SKM-1 (cell line): ENCODE measurements around the gene DCHS2.

Source experiments
- DNase-seq: peaks from one replicate; lab custom pipeline; 2025; ENCODE audit not compliant: unreplicated experiment; lab: John Stamatoyannopoulos, UW

DCHS2 gene

GRCh38 chr4:154399259-154399974 is 92.2 kb downstream of the DCHS2 start:
- DNase-seq = no peak

- DNase-seq = no peak
These were observed 101.3 kb downstream of the DCHS2 start for GRCh38 chr4:154390324-154390723.

- DNase-seq = no peak
These were observed 102.5 kb downstream of the DCHS2 start for GRCh38 chr4:154389148-154389547.

DNA sequence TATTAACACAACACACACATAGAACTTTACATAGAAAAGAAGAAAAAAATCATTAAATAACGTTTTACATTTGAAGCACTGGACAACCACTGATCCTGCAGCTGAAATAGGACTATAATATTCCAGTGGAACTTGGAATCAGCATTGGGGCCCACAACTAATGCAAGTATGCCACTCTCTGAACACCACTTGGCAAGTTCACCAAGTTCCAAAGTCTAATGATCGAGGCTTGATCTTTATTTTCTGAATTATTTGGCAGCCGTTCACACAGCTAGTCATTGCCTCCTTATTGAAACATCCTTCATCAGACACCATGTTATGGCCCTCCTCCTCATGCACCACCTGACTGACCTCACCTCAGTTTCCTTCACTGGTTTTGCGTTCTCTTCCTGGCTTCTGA is 107.6 kb downstream of the DCHS2 start:
- no peak for DNase-seq

DNA sequence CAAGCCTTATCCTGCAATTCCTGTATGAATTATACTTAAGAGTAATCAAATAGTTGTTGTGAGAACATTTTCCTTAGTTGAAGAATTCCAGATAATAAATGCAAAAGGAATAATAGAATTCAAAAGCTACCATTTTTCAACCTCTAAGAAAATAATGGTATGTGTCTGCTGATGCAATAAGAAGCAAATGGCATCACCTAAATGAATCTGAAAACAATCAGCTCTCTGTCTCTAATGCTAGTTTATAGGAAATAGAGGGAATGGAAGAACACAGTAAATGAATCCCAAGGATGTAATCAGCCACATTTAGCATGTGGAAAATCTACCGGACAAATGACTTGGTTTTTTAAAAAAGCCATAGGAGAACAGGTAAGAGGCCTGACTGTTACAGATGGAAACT is 115.1 kb downstream of the DCHS2 start:
- no peak for DNase-seq

DNA sequence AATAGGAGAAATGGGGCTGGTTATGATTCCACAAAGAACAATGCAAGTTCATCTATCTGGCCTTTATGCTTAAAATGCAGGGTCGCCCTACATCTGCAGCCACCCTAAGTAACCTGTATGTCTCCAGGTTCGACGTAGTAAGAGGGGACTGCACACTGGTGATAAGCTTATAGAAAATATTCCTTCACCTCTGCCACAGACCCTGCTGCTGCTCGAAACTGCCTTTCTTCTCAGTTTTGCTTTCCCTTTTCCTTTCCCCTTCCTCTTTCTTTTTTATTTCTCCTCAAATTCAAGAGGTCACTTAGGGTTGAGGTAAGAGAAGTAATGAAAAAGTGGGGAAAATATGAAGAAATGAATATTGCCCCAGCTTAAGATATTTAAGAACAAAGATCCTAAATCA is 123.5 kb downstream of the DCHS2 start:
- DNase-seq = no peak

- no peak for DNase-seq
These were observed 123.9 kb downstream of the DCHS2 start for GRCh38 chr4:154367659-154368058.

- DNase-seq = no peak
These were observed 124.6 kb downstream of the DCHS2 start for GRCh38 chr4:154366956-154367355.

DNA sequence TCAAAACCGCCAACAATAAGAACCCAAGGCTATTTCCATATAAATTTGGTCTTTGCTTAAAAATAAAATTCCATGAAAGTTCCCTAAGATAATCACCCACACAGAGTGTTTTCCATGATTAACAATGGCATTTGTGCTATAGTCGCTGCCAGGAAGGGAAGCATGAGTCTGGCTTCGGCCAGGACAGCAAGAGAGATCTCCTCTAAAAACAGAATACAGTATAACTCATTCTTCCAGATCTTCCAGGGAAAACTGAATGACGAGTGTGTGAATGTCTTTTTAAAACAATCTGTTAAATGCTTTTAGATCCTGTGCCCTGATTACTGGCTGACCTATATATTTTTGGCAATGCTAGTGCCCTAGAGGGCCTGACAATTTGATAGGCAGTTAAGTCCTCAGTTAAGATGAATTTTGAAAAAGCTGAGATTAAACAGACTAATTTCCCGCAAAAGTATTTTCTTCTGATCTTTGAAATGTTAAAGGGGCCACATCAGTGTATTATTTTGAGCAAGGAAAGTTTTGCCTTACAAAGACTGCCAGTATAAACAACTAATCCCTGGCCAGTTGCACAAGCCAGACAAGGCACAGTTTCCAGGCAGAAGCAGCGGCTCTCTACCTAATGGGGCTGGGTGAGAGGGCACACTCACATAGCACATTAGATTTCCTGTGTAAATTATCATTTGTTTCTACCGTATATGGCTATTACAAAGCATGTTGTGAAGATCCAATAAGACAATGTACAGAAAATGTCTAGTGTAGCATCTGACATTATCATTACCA is 127.3 kb downstream of the DCHS2 start:
- no peak for DNase-seq

- no peak for DNase-seq
These were observed 130.1 kb downstream of the DCHS2 start for GRCh38 chr4:154361450-154361849.

GRCh38 chr4:154360491-154360890 is 131.1 kb downstream of the DCHS2 start:
- no peak for DNase-seq

DNA sequence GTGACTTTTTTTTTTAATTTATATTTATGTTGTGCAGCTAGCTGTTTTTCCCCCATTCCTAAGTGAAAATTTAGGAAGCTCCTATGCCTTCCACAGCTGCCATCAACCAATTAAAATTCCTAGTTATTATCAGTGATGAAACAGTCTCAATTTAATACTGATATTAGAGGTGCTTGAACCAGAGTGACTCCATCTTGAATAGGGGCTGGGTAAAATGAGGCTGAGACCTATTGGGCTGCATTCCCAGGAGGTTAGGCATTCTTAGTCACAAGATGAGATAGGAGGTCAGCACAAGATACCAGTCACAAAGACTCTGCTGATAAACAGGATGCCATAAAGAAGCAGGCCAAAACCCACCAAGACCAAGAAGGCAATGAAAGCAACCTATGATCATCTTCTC is 136.7 kb downstream of the DCHS2 start:
- no peak for DNase-seq

GRCh38 chr4:154349829-154350228 is 141.8 kb downstream of the DCHS2 start:
- no peak for DNase-seq

- no peak for DNase-seq
These were observed 142.9 kb downstream of the DCHS2 start for GRCh38 chr4:154348657-154349056.

GRCh38 chr4:154345359-154345758 is 146.2 kb downstream of the DCHS2 start:
- no peak for DNase-seq

GRCh38 chr4:154344686-154345085 is 146.9 kb downstream of the DCHS2 start:
- no peak for DNase-seq

GRCh38 chr4:154343651-154344050 is 147.9 kb downstream of the DCHS2 start:
- DNase-seq = no peak

GRCh38 chr4:154341448-154341847 is 150.2 kb downstream of the DCHS2 start:
- DNase-seq = no peak

DNA sequence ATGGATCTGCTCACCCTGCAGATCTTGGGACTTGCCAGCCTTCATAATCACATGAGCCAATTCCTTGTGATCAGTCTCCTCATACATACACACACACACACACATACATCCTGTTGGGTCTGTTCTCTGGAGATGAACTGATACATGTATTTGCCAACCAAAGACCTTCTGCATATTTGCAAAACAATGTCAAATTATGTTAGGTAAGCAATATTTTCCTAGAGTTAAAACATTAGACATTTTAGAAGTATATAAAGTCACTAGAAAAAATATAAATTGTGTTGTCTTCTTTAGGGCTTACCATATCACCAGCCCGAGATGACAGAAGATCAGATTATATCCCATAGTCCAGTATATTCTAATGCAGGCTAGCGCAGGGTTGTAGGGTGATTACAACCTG is 156.0 kb downstream of the DCHS2 start:
- no peak for DNase-seq

GRCh38 chr4:154332681-154333421 is 158.7 kb downstream of the DCHS2 start:
- DNase-seq = peak; percentile 54

- DNase-seq = no peak
These were observed 161.7 kb downstream of the DCHS2 start for GRCh38 chr4:154329939-154330338.
